Lower lobe of right lung (tissue), 2 donors: ENCODE data around the gene CDC7. TPM values are rescaled to one million over a fixed set of nuclear protein-coding genes. Genes with fewer than 3 reads are reported as not detected.

Experiments
- ATAC-seq, 2 donors: fragments of 200-7000 bp; cut with Tn5 transposase; one replicate each; pipeline ENCODE4 v1.9.1; 2020 to 2022; ENCODE audit warnings: mild to moderate bottlenecking in 2 of 2, moderate library complexity in 2 of 2
- DNase-seq: peaks from one replicate; pipeline ENCODE4 v3.0.0-alpha.2; 2020
- H3K27ac ChIP-seq: fragments of 200-600 bp; one replicate; pipeline ENCODE4 v1.8.0; 2022
- H3K27me3 ChIP-seq: fragments of 200-600 bp; one replicate; pipeline ENCODE4 v1.8.0; 2022; ENCODE audit warnings: low read depth
- H3K36me3 ChIP-seq: fragments of 200-600 bp; one replicate; pipeline ENCODE4 v1.8.0; 2022; ENCODE audit warnings: mild to moderate bottlenecking
- H3K4me1 ChIP-seq: fragments of 200-600 bp; one replicate; pipeline ENCODE4 v1.8.0; 2022
- H3K4me3 ChIP-seq: fragments of 200-600 bp; one replicate; pipeline ENCODE4 v1.8.0; 2022; ENCODE audit warnings: mild to moderate bottlenecking
- H3K9me3 ChIP-seq: fragments of 200-600 bp; one replicate; pipeline ENCODE4 v1.8.0; 2022
- CTCF ChIP-seq: fragments of 200-600 bp; IDR thresholded peaks from one replicate; pipeline ENCODE4 v1.8.0; 2022; ENCODE audit warnings: antibody characterized with exemption, mild to moderate bottlenecking
- intact Hi-C: fragments of 100-400 bp; cut with DNase I; formaldehyde crosslinking; loops from one replicate; pipeline ENCODE4 v1.11.0; 2022
- total RNA-seq: library from RNA; stranded (reverse); fragmentation: NEBNext Ultra II Directional; extraction: Animal tissue kit (Norgen Biotek cat#: 25700); gene quantifications from one replicate; pipeline ENCODE4 v1.2.1, GENCODE V29; 2021
- donor health status: DM: no; HTN: yes; CAD: no; lungs with severe emphysema.

CDC7 gene
- total RNA-seq, 1 donor from 2014 or later = 3.4 TPM

GRCh38 chr1:91569411-91570119, 68.9 kb downstream of the CDC7 start:
- Histone ChIP-seq H3K27ac (peak overlapping the region; percentile 24), H3K36me3 (no peaks in the 10 kb centered on the region)
- intact Hi-C loops = no loop called here

GRCh38 chr1:91570120-91570448, 69.4 kb downstream of the CDC7 start:
- Histone ChIP-seq H3K27me3 (no peaks in the 10 kb centered on the region), H3K9me3 (no peaks in the 10 kb centered on the region), H3K27ac (peak overlapping the region; percentile 34), H3K4me3 (no peak overlapping the region), H3K4me1 (peaks cover 40% of the 10 kb centered on the region), H3K36me3 (no peaks in the 10 kb centered on the region)
- ATAC-seq (no peak), DNase-seq (no peak)
- TF ChIP-seq CTCF = no peak
- intact Hi-C loops = no loop called here

More at GRCh38 chr1:91569411-91570119, 68.9 kb downstream of the CDC7 start:
- TF ChIP-seq CTCF = no peak
- ATAC-seq (peak; percentile 86 to 95), DNase-seq (peak; percentile 73)
- H3K4me1 ChIP-seq = peaks cover 41% of the 10 kb centered on the region
- H3K9me3 ChIP-seq = no peaks in the 10 kb centered on the region
- no peak overlapping the region for H3K4me3 ChIP-seq
- H3K27me3 ChIP-seq = no peaks in the 10 kb centered on the region

GRCh38 chr1:91572044-91572443, 71.4 kb downstream of the CDC7 start:
- H3K36me3 ChIP-seq = no peaks in the 10 kb centered on the region
- peak overlapping the region; percentile 44 for H3K27ac ChIP-seq
- H3K4me1 ChIP-seq = peaks cover 41% of the 10 kb centered on the region
- H3K4me3 ChIP-seq = no peak overlapping the region
- DNase-seq (no peak), ATAC-seq (peak in 1 of 2 donors; percentile 47)
- TF ChIP-seq CTCF = no peak
- H3K9me3 ChIP-seq = no peaks in the 10 kb centered on the region
- intact Hi-C loops = no loop called here
- no peaks in the 10 kb centered on the region for H3K27me3 ChIP-seq

Other genes with a start within 250 kb of the CDC7 start
- 1.2 TPM for gene HFM1, start 96.0 kb upstream of the CDC7 start, total RNA-seq